GM12878 (cell line): Measurements from ENCODE around the gene POU5F1. TPM values are rescaled to one million over a fixed set of nuclear protein-coding genes. Genes with fewer than 3 reads are reported as not detected.

Source experiments
- ATAC-seq: fragments of 200-7000 bp; cut with Tn5 transposase; 3 replicates; pipeline ENCODE4 v1.9.1; 2020; ENCODE audit warnings: mild to moderate bottlenecking, moderate library complexity
- BruUV-seq: library from RNA; stranded (reverse); fragments of 400-500 nt; replicated peaks from 2 replicates; lab custom pipeline; 2021; lab: Mats Ljungman, UMichigan
- CTCF ChIA-PET: fragments of 300-600 bp; sonication (Branson Sonifier 250); formaldehyde crosslinking; extraction: SDS; loops from one replicate; lab custom pipeline; 2021; ENCODE audit warnings: inconsistent platforms; lab: Yijun Ruan, JAX
- POLR2A ChIA-PET: fragments of 350-600 bp; formaldehyde crosslinking; extraction: SDS; loops from one replicate; lab custom pipeline; 2021; ENCODE audit warnings: inconsistent platforms; lab: Charles Lee
- RAD21 ChIA-PET: fragments of 300-600 bp; sonication (Branson Sonifier 250); formaldehyde crosslinking; loops from one replicate; lab custom pipeline; 2023; ENCODE audit warnings: antibody characterized with exemption; ENCODE audit not compliant: unreplicated experiment; lab: Charles Lee
- SMC1A ChIA-PET: fragments of 300-600 bp; sonication (Branson Sonifier 250); formaldehyde crosslinking; loops from one replicate; lab custom pipeline; 2023; ENCODE audit not compliant: unreplicated experiment, uncharacterized antibody; lab: Charles Lee
- DNase-seq: peaks from one replicate; pipeline ENCODE4 v3.0.0-alpha.2; 2011; ENCODE audit warnings: low read depth, low spot score
- FAIRE-seq: peaks from 3 replicates; lab custom pipeline; 2011; peaks lifted over from hg19 to GRCh38; lab: Jason Lieb, UNC
- H2AFZ ChIP-seq: 2 replicates; pipeline ENCODE4 v1.6.0; 2011; ENCODE audit warnings: low read depth, low read length, control low read depth; ENCODE audit not compliant: control insufficient read depth
- H3K27ac ChIP-seq: 2 replicates; pipeline ENCODE4 v1.5.1; 2011; ENCODE audit warnings: control low read depth; ENCODE audit not compliant: control insufficient read depth, insufficient read depth
- H3K27me3 ChIP-seq, 2 experiments: replicated peaks in 1 of 2; 2 replicates each; pipeline versions ENCODE4 v1.6.0 to v1.6.1; 2011; ENCODE audit warnings: low read length in 1 of 2; ENCODE audit not compliant: control insufficient read depth in 2 of 2, insufficient read depth in 2 of 2
- H3K36me3 ChIP-seq, 2 experiments: 2 replicates each; pipeline ENCODE4 v1.5.1; 2011; ENCODE audit warnings: low read length in 1 of 2; ENCODE audit not compliant: control insufficient read depth in 2 of 2, insufficient read depth in 2 of 2
- H3K4me1 ChIP-seq: 2 replicates; pipeline ENCODE4 v1.6.1; 2011; ENCODE audit warnings: mild to moderate bottlenecking, low read length, moderate library complexity, mixed read lengths; ENCODE audit not compliant: control insufficient read depth, insufficient read depth
- H3K4me2 ChIP-seq: 2 replicates; pipeline ENCODE4 v1.6.0; 2011; ENCODE audit warnings: control low read depth; ENCODE audit not compliant: control insufficient read depth, insufficient read depth
- H3K4me3 ChIP-seq: fragments of 200-600 bp; sonication (generic); 2 replicates; pipeline ENCODE4 v1.5.1; 2016
- H3K79me2 ChIP-seq: 2 replicates; pipeline ENCODE4 v1.6.0; 2011; ENCODE audit warnings: low read length; ENCODE audit not compliant: control insufficient read depth, insufficient read depth
- H3K9ac ChIP-seq: 2 replicates; pipeline ENCODE4 v1.8.0; 2011; ENCODE audit warnings: low read length, control low read depth, mixed read lengths; ENCODE audit not compliant: control insufficient read depth, insufficient read depth
- H3K9me3 ChIP-seq: replicated peaks from 3 replicates; pipeline ENCODE4 v1.5.1; 2011; ENCODE audit warnings: mild to moderate bottlenecking, low read length; ENCODE audit not compliant: control insufficient read depth, insufficient read depth
- H4K20me1 ChIP-seq: 2 replicates; pipeline ENCODE4 v1.6.0; 2011; ENCODE audit not compliant: control insufficient read depth, insufficient read depth
- EGR1 ChIP-seq, 2 experiments: IDR thresholded peaks; 1 replicate in 1 of 2; 2 replicates in 1 of 2; pipeline ENCODE4 v1.6.1; 2011 to 2012; ENCODE audit warnings: low read depth in 2 of 2, low read length in 2 of 2, borderline replicate concordance in 1 of 2, mild to moderate bottlenecking in 1 of 2, moderate library complexity in 1 of 2
- GATAD2B ChIP-seq: fragments of 450-650 bp; conservative IDR thresholded peaks from 2 replicates; pipeline ENCODE4 v1.6.1; 2017; ENCODE audit warnings: low read depth, mild to moderate bottlenecking, moderate library complexity
- MTA2 ChIP-seq: fragments of 450-650 bp; IDR thresholded peaks from 2 replicates; pipeline ENCODE4 v1.6.1; 2016; ENCODE audit warnings: low read depth, mild to moderate bottlenecking, moderate library complexity
- NFYA ChIP-seq: IDR thresholded peaks from 2 replicates; pipeline ENCODE4 v1.6.1; 2011; ENCODE audit warnings: low read depth, mild to moderate bottlenecking, low read length, improper control_type of control experiment, borderline replicate concordance
- STAT3 ChIP-seq: IDR thresholded peaks from 2 replicates; pipeline ENCODE4 v1.6.1; 2011; ENCODE audit warnings: low read depth, low read length, improper control_type of control experiment
- WGBS: methylation state at CpG from one replicate; pipeline ENCODE4 v1.1.6; 2016; ENCODE audit warnings: low lambda C conversion rate; ENCODE audit not compliant: insufficient replicate concordance, insufficient coverage; ENCODE audit errors: missing lambda C conversion rate; 5-methylcytosine and 5-hydroxymethylcytosine counted together
- in situ Hi-C: fragments of 300-500 bp; cut with MboI; formaldehyde crosslinking; loops from 9 replicates; pipeline ENCODE4 v1.14.3; 2018; ENCODE audit warnings: mixed read lengths
- intact Hi-C: fragments of 100-400 bp; cut with micrococcal nuclease; formaldehyde crosslinking; loops from one replicate; pipeline ENCODE4 v1.14.2; 2022; ENCODE audit not compliant: unreplicated experiment
- polyA plus RNA-seq, 11 experiments: library from polyadenylated mRNA; depleted of rRNA in 4 of 11; unstranded in 6 of 11; stranded (reverse) in 5 of 11; fragments of >200 nt; fragmentation: Nextera tagmentation in 4 of 11; fragmentation: Illumina TruSeq in 1 of 11; extraction: Ambion mirVana in 4 of 11; extraction: Trizol in 1 of 11; gene quantifications; 1 replicate in 1 of 11; 2 replicates in 10 of 11; pipeline versions ENCODE4 v1.2.1 to v1.2.3, GENCODE V29; 2011 to 2016; ENCODE audit warnings: inconsistent platforms in 2 of 11, missing spikeins in 2 of 11, low read depth in 1 of 11
- total RNA-seq, 4 experiments: library from RNA; depleted of rRNA in 3 of 4; stranded (reverse); fragments of >200 nt in 3 of 4; fragmentation: Illumina TruSeq in 1 of 4; extraction: Trizol in 1 of 4; gene quantifications; 2 replicates each; pipeline versions ENCODE4 v1.2.1 to v1.2.3, GENCODE V29; 2013 to 2021
- TF ChIP-seq, protein P1 (sequence below), 3 experiments: IDR thresholded peaks in 2 of 3; conservative IDR thresholded peaks in 1 of 3; 2 replicates each; pipeline ENCODE4 v1.5.1; 2011; ENCODE audit warnings: low read depth in 3 of 3, low read length in 3 of 3, mild to moderate bottlenecking in 3 of 3, control low read depth in 2 of 3, moderate library complexity in 2 of 3, inconsistent platforms in 1 of 3, mixed read lengths in 1 of 3; ENCODE audit not compliant: control insufficient read depth in 2 of 3, insufficient read depth in 1 of 3; ENCODE audit errors: extremely low read depth in 1 of 3

POU5F1 gene
- total and polyA plus RNA-seq, 10 of the 15 experiments (the other 5 are each of a cell fraction or from before 2014, with no cell fraction given) = 1.4 to 5.5 (median 3.2) TPM

DNA sequence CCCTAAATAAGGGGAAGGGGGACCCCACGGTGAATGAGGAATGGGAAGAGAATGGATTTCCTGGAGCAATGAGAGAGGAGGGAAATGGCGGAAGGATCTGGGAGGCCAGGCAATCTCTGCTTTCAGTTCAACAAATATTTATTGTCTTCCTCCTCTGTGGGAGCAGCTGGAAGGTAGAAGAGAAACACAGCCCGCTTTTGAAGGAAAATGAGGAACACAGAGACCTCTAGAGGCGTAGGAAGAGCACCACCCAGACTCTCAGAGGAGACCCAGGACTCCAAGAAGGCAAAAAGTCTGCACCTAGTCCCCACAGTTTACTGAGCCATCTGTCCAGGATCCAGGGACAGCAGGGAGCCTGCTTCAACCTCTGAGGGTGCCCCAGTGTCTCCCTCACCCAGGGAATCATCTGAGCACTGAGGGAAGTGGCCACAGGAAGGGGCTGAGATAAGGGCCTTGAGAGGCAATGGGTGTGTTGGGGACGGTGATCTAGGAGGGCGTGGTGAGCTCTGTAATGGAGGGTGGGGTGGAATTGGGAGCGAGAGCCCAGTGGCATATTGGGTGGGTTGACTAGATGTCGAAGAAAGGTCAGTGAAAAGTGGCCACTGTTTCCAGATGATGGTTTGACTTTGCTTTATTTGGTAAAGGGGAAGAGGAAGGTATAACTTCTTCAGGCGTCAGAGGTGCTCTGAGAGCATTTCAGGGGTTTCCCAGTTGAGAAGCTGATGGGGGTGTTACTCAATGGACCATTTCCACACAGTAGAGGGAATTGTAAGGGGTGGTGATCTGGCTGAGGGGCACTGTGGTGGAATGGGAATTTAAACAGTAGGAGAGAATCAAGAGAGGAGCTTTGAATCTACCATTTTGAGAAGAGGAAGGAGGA, 55.3 kb downstream of the POU5F1 start:
- H4K20me1 ChIP-seq = no peaks in the 10 kb centered on the region
- ChIA-PET CTCF (interaction anchor here (1.0 to 3.0 kb wide), 5 partner anchors 12 to 35 kb away, joined by 3 to 11 read pairs (median 3); no protein-coding TSS in a partner anchor), RAD21 (interaction anchor here (0.6 to 1.0 kb wide), 2 partner anchors 12 to 202 kb away, joined by 3 read pairs; no protein-coding TSS in a partner anchor), SMC1A (interaction anchor here (1.0 kb wide), 2 partner anchors 17 to 28 kb away, joined by 3 to 5 read pairs; no protein-coding TSS in a partner anchor), POLR2A (no interaction called here)
- H3K27ac ChIP-seq = no peak overlapping the region
- H3K4me2 ChIP-seq = no peak overlapping the region
- H3K9ac ChIP-seq = no peak overlapping the region
- intact Hi-C loops = no loop called here
- H3K4me3 ChIP-seq = no peak overlapping the region
- TF ChIP-seq, protein P1, sequence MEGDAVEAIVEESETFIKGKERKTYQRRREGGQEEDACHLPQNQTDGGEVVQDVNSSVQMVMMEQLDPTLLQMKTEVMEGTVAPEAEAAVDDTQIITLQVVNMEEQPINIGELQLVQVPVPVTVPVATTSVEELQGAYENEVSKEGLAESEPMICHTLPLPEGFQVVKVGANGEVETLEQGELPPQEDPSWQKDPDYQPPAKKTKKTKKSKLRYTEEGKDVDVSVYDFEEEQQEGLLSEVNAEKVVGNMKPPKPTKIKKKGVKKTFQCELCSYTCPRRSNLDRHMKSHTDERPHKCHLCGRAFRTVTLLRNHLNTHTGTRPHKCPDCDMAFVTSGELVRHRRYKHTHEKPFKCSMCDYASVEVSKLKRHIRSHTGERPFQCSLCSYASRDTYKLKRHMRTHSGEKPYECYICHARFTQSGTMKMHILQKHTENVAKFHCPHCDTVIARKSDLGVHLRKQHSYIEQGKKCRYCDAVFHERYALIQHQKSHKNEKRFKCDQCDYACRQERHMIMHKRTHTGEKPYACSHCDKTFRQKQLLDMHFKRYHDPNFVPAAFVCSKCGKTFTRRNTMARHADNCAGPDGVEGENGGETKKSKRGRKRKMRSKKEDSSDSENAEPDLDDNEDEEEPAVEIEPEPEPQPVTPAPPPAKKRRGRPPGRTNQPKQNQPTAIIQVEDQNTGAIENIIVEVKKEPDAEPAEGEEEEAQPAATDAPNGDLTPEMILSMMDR (IDR thresholded peaks at IDR 0.05 in 2 of 3, conservative IDR thresholded peaks at IDR 0.05 in 1 of 3; ENCODE audit: control insufficient read depth in 2 of 3, extremely low read depth in 1 of 3, insufficient read depth in 1 of 3, low read depth in 3 of 3, low read length in 3 of 3) = 0 out of 6 replicates have a peak, but pooled peaks of 1 of the 3 experiments have one; percentile 15
- no peak for TF ChIP-seq GATAD2B
- no peak for TF ChIP-seq STAT3
- TF ChIP-seq MTA2 = no peak
- TF ChIP-seq EGR1 (IDR thresholded peaks at IDR 0.05; ENCODE audit: borderline replicate concordance in 1 of 2, low read depth in 2 of 2, low read length in 2 of 2) = no peak
- TF ChIP-seq NFYA = no peak
- peaks cover 3 to 4% of the 10 kb centered on the region in 2 experiments; a peak in 3 of 4 replicates for H3K27me3 ChIP-seq
- DNase-seq (no peak), FAIRE-seq (no peak), ATAC-seq (peak; percentile 21; the same call in 2 of the 3 replicates)
- no peak overlapping the region; the same call in 1 of the 2 replicates for H2AFZ ChIP-seq
- H3K9me3 ChIP-seq = no peaks in the 10 kb centered on the region
- no peaks in the 10 kb centered on the region for H3K79me2 ChIP-seq
- H3K36me3 ChIP-seq = no peaks in the 10 kb centered on the region
- WGBS = 24% methylated on average over 9 of the region's 9 CpGs
- H3K4me1 ChIP-seq = no peaks in the 10 kb centered on the region
- in situ Hi-C loops = no loop called here
- BruUV-seq = no TSS peak
